Trophoblast cell (in vitro differentiated cells and primary cell): ENCODE measurements around the gene RAD51B.

Experiments used
- DNase-seq, 2 donors: peaks; one replicate each; pipeline ENCODE4 v3.0.0-alpha.2; 2016
- H2AFZ ChIP-seq: 2 replicates; pipeline ENCODE4 v1.6.1; 2013; ENCODE audit warnings: low read length, moderate library complexity, mild to moderate bottlenecking; ENCODE audit not compliant: insufficient read depth, poor library complexity
- H2AK5ac ChIP-seq: 2 replicates; pipeline ENCODE4 v1.6.1; 2013; ENCODE audit warnings: mild to moderate bottlenecking, low read length
- H2BK120ac ChIP-seq: 2 replicates; pipeline ENCODE4 v1.6.1; 2013; ENCODE audit warnings: low read length, mild to moderate bottlenecking, moderate library complexity; ENCODE audit not compliant: insufficient read depth, poor library complexity
- H2BK12ac ChIP-seq: 2 replicates; pipeline ENCODE4 v1.6.1; 2013; ENCODE audit warnings: mild to moderate bottlenecking, low read length, moderate library complexity
- H2BK5ac ChIP-seq: 2 replicates; pipeline ENCODE4 v1.6.1; 2013; ENCODE audit warnings: low read length, low read depth, moderate library complexity, mild to moderate bottlenecking; ENCODE audit not compliant: poor library complexity
- H3K14ac ChIP-seq: 2 replicates; pipeline ENCODE4 v1.6.1; 2013; ENCODE audit warnings: mild to moderate bottlenecking, low read length
- H3K18ac ChIP-seq: 2 replicates; pipeline ENCODE4 v1.6.1; 2013; ENCODE audit warnings: mild to moderate bottlenecking, low read length
- H3K23ac ChIP-seq: 2 replicates; pipeline ENCODE4 v1.6.1; 2013; ENCODE audit warnings: low read length
- H3K27ac ChIP-seq: 2 replicates; pipeline ENCODE4 v1.5.1; 2013; ENCODE audit warnings: low read depth, mild to moderate bottlenecking, inconsistent platforms, low read length, moderate library complexity
- H3K27me3 ChIP-seq: 2 replicates; pipeline ENCODE4 v1.6.1; 2013; ENCODE audit warnings: inconsistent platforms, mild to moderate bottlenecking, low read length, moderate library complexity; ENCODE audit not compliant: insufficient read depth
- H3K36me3 ChIP-seq, 2 experiments: 1 replicate in 1 of 2; 2 replicates in 1 of 2; pipeline ENCODE4 v1.6.1; 2013; ENCODE audit warnings: low read length in 2 of 2, mild to moderate bottlenecking in 2 of 2, moderate library complexity in 1 of 2; ENCODE audit not compliant: insufficient read depth in 2 of 2, control insufficient read depth in 1 of 2
- H3K4ac ChIP-seq: 2 replicates; pipeline ENCODE4 v1.6.1; 2013; ENCODE audit warnings: low read depth, mild to moderate bottlenecking, low read length, moderate library complexity
- H3K4me1 ChIP-seq, 2 experiments: 1 replicate in 1 of 2; 2 replicates in 1 of 2; pipeline ENCODE4 v1.6.1; 2013; ENCODE audit warnings: low read length in 2 of 2, mild to moderate bottlenecking in 2 of 2, moderate library complexity in 1 of 2; ENCODE audit not compliant: insufficient read depth in 2 of 2, control insufficient read depth in 1 of 2
- H3K4me2 ChIP-seq: 2 replicates; pipeline ENCODE4 v1.6.1; 2013; ENCODE audit warnings: inconsistent platforms, mild to moderate bottlenecking, low read length, moderate library complexity
- H3K4me3 ChIP-seq: 2 replicates; pipeline ENCODE4 v1.5.1; 2013; ENCODE audit warnings: mild to moderate bottlenecking, low read depth, low read length, inconsistent platforms
- H3K79me1 ChIP-seq: one replicate; pipeline ENCODE4 v1.6.1; 2013; ENCODE audit warnings: low read length
- H3K79me2 ChIP-seq: 2 replicates; pipeline ENCODE4 v1.6.1; 2013; ENCODE audit warnings: low read length, mild to moderate bottlenecking; ENCODE audit not compliant: control insufficient read depth, insufficient read depth, poor library complexity
- H3K9ac ChIP-seq: 2 replicates; pipeline ENCODE4 v1.6.1; 2013; ENCODE audit warnings: mild to moderate bottlenecking, low read length
- H3K9me3 ChIP-seq: 2 replicates; pipeline ENCODE4 v1.6.1; 2013; ENCODE audit warnings: low read depth, mild to moderate bottlenecking, control low read depth, inconsistent platforms, low read length; ENCODE audit not compliant: insufficient read depth
- H4K12ac ChIP-seq: 2 replicates; pipeline ENCODE4 v1.6.1; 2013; ENCODE audit warnings: low read depth, mild to moderate bottlenecking, low read length, moderate library complexity
- H4K8ac ChIP-seq: 2 replicates; pipeline ENCODE4 v1.6.1; 2013; ENCODE audit warnings: low read depth, mild to moderate bottlenecking, low read length, moderate library complexity
- H4K91ac ChIP-seq: one replicate; pipeline ENCODE4 v1.6.1; 2013; ENCODE audit warnings: low read depth, mild to moderate bottlenecking, low read length, moderate library complexity
- WGBS: extraction: QIAGEN DNeasy Blood & Tissue Kit; methylation state at CpG from one replicate; pipeline ENCODE4 v1.1.7; 2013; ENCODE audit warnings: missing lambda C conversion rate; ENCODE audit not compliant: insufficient read length, insufficient coverage; ENCODE audit errors: extremely low coverage; 5-methylcytosine and 5-hydroxymethylcytosine counted together

Gene RAD51B

DNA sequence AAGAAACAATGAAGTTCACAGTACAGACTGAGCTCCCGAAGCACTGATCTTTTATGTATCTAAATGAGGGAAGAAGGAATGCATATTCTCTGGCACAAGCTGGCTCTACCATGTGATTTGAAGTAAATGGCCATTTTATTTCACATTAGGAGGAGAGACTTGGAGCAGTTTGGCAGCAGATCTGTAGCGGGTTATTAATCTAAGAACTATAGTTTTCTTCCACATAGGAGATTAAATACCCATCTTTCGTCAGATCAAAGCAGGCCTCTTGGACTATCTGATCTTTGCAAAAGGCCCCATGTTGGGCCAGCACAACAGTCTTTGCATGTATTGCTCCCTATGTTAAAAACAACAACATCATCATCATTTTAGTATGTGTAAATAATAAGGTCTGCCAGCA lies 495.5 kb downstream of the RAD51B start:
- Histone ChIP-seq H3K23ac (no peak overlapping the region), H3K4me1 (peaks cover 6 to 8% of the 10 kb centered on the region in 2 experiments), H2BK12ac (no peak overlapping the region), H3K14ac (no peak overlapping the region), H3K36me3 (no peaks in the 10 kb centered on the region), H3K9ac (no peak overlapping the region), H2BK120ac (no peak overlapping the region), H4K12ac (no peak overlapping the region), H4K8ac (no peak overlapping the region), H3K9me3 (no peaks in the 10 kb centered on the region), H4K91ac (no peak overlapping the region), H3K18ac (no peak overlapping the region), H2BK5ac (no peak overlapping the region), H3K4ac (no peak overlapping the region), H3K27ac (no peak overlapping the region), H3K4me3 (no peak overlapping the region), H3K4me2 (no peak overlapping the region), H3K27me3 (no peaks in the 10 kb centered on the region), H3K79me2 (no peaks in the 10 kb centered on the region), H3K79me1 (peaks cover 6% of the 10 kb centered on the region), H2AK5ac (no peak overlapping the region), H2AFZ (no peak overlapping the region)
- no peak for DNase-seq
- no CpG with 5 or more reads among the region's 3 CpGs for WGBS

DNA sequence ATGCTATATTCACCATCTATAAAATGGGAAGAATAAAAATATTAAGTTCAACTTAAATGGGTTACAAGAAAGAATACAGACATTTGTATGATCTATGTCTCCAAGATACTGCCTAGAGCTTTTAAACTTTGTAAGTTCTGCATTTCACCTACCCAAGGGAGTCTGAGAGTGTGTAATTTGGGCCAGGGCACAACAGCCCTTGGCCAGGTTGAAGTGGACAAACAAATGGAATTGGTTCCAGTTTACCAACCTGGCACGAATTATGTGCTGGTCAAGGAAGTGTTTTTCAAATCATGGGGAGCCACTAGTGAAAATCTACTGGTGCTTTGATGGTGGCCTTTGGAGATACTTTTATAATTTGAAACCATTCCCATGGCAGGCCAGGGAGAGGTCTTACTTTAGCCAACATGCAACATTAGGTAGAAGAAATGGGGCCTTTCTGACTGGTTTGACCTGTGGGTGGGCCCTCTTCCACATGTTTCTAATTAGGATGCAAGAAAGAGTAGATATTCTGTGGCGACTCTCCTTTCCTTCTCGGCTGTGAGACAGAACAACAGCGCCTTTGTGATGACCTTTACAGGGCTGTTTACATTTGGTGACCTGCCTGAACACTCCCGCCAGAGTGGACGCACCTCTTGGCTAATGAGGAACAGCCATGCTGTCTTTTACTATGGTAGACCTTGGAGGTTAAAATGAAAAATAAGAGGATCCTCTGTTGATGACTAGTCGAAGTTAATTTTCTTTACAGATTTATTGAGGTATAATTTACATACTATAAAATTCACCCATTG lies 496.7 kb downstream of the RAD51B start:
- no peak overlapping the region for H3K27ac ChIP-seq
- peaks cover 6% of the 10 kb centered on the region for H3K79me1 ChIP-seq
- no peaks in the 10 kb centered on the region for H3K79me2 ChIP-seq
- no peak overlapping the region for H3K4ac ChIP-seq
- H2AFZ ChIP-seq: no peak overlapping the region
- no peak overlapping the region for H2BK12ac ChIP-seq
- no peak overlapping the region for H2AK5ac ChIP-seq
- no peak for DNase-seq
- no peak overlapping the region for H3K4me3 ChIP-seq
- H4K12ac ChIP-seq: no peak overlapping the region
- H3K23ac ChIP-seq: no peak overlapping the region
- no CpG with 5 or more reads among the region's 7 CpGs for WGBS
- no peak overlapping the region for H3K4me2 ChIP-seq
- no peaks in the 10 kb centered on the region for H3K36me3 ChIP-seq
- no peak overlapping the region for H3K14ac ChIP-seq
- no peak overlapping the region for H3K9ac ChIP-seq
- no peak overlapping the region for H4K8ac ChIP-seq
- peaks cover 6 to 8% of the 10 kb centered on the region in 2 experiments for H3K4me1 ChIP-seq
- H3K18ac ChIP-seq: no peak overlapping the region
- H2BK120ac ChIP-seq: no peak overlapping the region
- H4K91ac ChIP-seq: no peak overlapping the region
- no peaks in the 10 kb centered on the region for H3K27me3 ChIP-seq
- H2BK5ac ChIP-seq: no peak overlapping the region
- no peaks in the 10 kb centered on the region for H3K9me3 ChIP-seq

DNA sequence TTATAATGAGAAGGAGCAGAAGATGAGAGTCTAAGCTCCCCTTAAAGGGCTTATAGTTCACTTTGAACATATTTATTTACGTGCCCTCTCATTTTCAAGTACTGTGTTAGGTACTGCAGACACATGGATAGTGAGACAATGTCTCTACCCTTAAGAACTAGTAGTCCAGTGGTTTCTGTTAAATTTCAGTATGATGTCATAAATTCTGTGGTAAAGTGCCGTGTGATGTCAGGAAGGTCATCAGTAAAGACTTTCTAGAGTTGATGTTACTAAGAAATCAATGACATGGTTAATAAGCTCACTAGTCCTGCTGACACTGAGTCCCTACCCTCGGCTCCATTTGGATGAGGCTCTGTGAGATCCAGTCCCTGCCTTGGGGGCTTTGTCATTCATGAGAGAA lies 497.7 kb downstream of the RAD51B start:
- H4K12ac ChIP-seq: no peak overlapping the region
- no peak overlapping the region for H4K8ac ChIP-seq
- peaks cover 6 to 7% of the 10 kb centered on the region in 2 experiments for H3K4me1 ChIP-seq
- no peaks in the 10 kb centered on the region for H3K36me3 ChIP-seq
- H3K18ac ChIP-seq: no peak overlapping the region
- H4K91ac ChIP-seq: no peak overlapping the region
- H3K4ac ChIP-seq: no peak overlapping the region
- H3K27me3 ChIP-seq: no peaks in the 10 kb centered on the region
- H2AK5ac ChIP-seq: no peak overlapping the region
- no peak overlapping the region for H2BK12ac ChIP-seq
- no peak overlapping the region for H3K4me2 ChIP-seq
- no peak overlapping the region for H3K27ac ChIP-seq
- H3K23ac ChIP-seq: no peak overlapping the region
- DNase-seq: no peak
- no peak overlapping the region for H3K9ac ChIP-seq
- no peak overlapping the region for H2BK120ac ChIP-seq
- no peak overlapping the region for H2AFZ ChIP-seq
- no peak overlapping the region for H3K14ac ChIP-seq
- peaks cover 6% of the 10 kb centered on the region for H3K79me1 ChIP-seq
- no CpG with 5 or more reads among the region's 3 CpGs for WGBS
- no peaks in the 10 kb centered on the region for H3K9me3 ChIP-seq
- no peak overlapping the region for H2BK5ac ChIP-seq
- no peaks in the 10 kb centered on the region for H3K79me2 ChIP-seq
- H3K4me3 ChIP-seq: no peak overlapping the region

DNA sequence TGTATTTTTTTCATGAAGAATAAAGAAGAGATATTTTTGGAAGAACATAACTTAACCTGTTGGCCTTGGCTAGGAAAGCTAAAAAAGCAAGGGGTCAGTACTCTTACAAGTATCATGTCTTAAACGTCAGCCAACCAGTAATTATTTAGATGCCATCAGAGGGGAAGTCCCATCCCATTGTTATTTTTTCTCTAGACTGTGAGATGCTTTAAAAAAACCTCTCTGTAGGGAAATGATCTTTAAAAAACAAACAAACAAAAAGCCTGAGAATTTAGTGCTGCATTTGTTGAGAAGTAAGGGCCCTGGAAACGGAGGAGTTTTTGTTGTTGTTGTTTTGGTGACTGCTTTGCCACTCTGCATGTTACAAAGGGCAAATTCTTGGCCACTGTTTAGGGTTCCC lies 499.2 kb downstream of the RAD51B start:
- H2BK120ac ChIP-seq: no peak overlapping the region
- H3K14ac ChIP-seq: no peak overlapping the region
- no peak for DNase-seq
- H3K18ac ChIP-seq: no peak overlapping the region
- no peak overlapping the region for H2BK12ac ChIP-seq
- no peak overlapping the region for H3K9ac ChIP-seq
- no peak overlapping the region for H2BK5ac ChIP-seq
- no peak overlapping the region for H4K8ac ChIP-seq
- H3K4ac ChIP-seq: no peak overlapping the region
- H4K91ac ChIP-seq: no peak overlapping the region
- H3K9me3 ChIP-seq: no peaks in the 10 kb centered on the region
- no peak overlapping the region for H3K4me3 ChIP-seq
- H3K4me2 ChIP-seq: no peak overlapping the region
- peaks cover 2 to 6% of the 10 kb centered on the region in 2 experiments for H3K4me1 ChIP-seq
- no CpG with 5 or more reads among the region's 2 CpGs for WGBS
- H3K27ac ChIP-seq: no peak overlapping the region
- no peaks in the 10 kb centered on the region for H3K27me3 ChIP-seq
- H2AK5ac ChIP-seq: no peak overlapping the region
- no peaks in the 10 kb centered on the region for H3K36me3 ChIP-seq
- H3K23ac ChIP-seq: no peak overlapping the region
- H4K12ac ChIP-seq: no peak overlapping the region
- H2AFZ ChIP-seq: no peak overlapping the region
- H3K79me2 ChIP-seq: no peaks in the 10 kb centered on the region
- no peaks in the 10 kb centered on the region for H3K79me1 ChIP-seq
